Activated CD4-positive, alpha-beta T cell treated with anti-CD3 and anti-CD28 coated beads, Interleukin-2, amount 50 U/mL, for 24 hours (primary cell): ENCODE measurements around the gene PDE7B.
A peak's percentile ranks its signal among the peaks of the same experiment; 100 is the strongest.

Experiments
- DNase-seq, 2 donors: peaks; one replicate each; pipeline ENCODE4 v3.0.0-alpha.2; 2020; ENCODE audit warnings: low read depth in 1 of 2, low spot score in 1 of 2

PDE7B gene

GRCh38 chr6:135884136-135884535, 32.6 kb downstream of the PDE7B start:
- DNase-seq = no peak

- no peak for DNase-seq
Measured at GRCh38 chr6:135887069-135887468, 35.6 kb downstream of the PDE7B start.

GRCh38 chr6:135888818-135889217, 37.3 kb downstream of the PDE7B start:
- no peak for DNase-seq

GRCh38 chr6:135890876-135891275, 39.4 kb downstream of the PDE7B start:
- no peak for DNase-seq

GRCh38 chr6:135891710-135892109, 40.2 kb downstream of the PDE7B start:
- DNase-seq = no peak

GRCh38 chr6:135895231-135895911, 43.9 kb downstream of the PDE7B start:
- no peak for DNase-seq

GRCh38 chr6:135897087-135897486, 45.6 kb downstream of the PDE7B start:
- DNase-seq = no peak

GRCh38 chr6:135901774-135902524, 50.4 kb downstream of the PDE7B start:
- DNase-seq = no peak

- DNase-seq = no peak
Measured at GRCh38 chr6:135902756-135903331, 51.3 kb downstream of the PDE7B start.

GRCh38 chr6:135904666-135905065, 53.2 kb downstream of the PDE7B start:
- DNase-seq = no peak

GRCh38 chr6:135905604-135906300, 54.3 kb downstream of the PDE7B start:
- no peak for DNase-seq

- no peak for DNase-seq
Measured at GRCh38 chr6:135906542-135906941, 55.0 kb downstream of the PDE7B start.

GRCh38 chr6:135906972-135907465, 55.5 kb downstream of the PDE7B start:
- DNase-seq = no peak

GRCh38 chr6:135909737-135910387, 58.4 kb downstream of the PDE7B start:
- peak in 1 of 2 donors; percentile 55 for DNase-seq

GRCh38 chr6:135910790-135911618, 59.5 kb downstream of the PDE7B start:
- DNase-seq = no peak

GRCh38 chr6:135913785-135914184, 62.3 kb downstream of the PDE7B start:
- no peak for DNase-seq

- no peak for DNase-seq
Measured at GRCh38 chr6:135919026-135919425, 67.5 kb downstream of the PDE7B start.

- DNase-seq = no peak
Measured at GRCh38 chr6:135920689-135921088, 69.2 kb downstream of the PDE7B start.

GRCh38 chr6:135921188-135921587, 69.7 kb downstream of the PDE7B start:
- no peak for DNase-seq

- no peak for DNase-seq
Measured at GRCh38 chr6:135922174-135922573, 70.7 kb downstream of the PDE7B start.
